Small intestine (tissue), 7 donors: ENCODE data around the gene RPS17. TPM values are rescaled to one million over a fixed set of nuclear protein-coding genes. Genes with fewer than 3 reads are reported as not detected.
"Not testable (repeated sequence)": the region's sequence is repeated elsewhere in the genome, so short reads cannot be mapped to it uniquely, and the experiment has no call there.

Source experiments
- DNase-seq, 2 donors: peaks; one replicate each; pipeline versions ENCODE4 v3.0.0 to v3.0.0-alpha.2; 2013
- FAIRE-seq: peaks from 2 replicates; lab custom pipeline; 2012; peaks lifted over from hg19 to GRCh38; lab: Jason Lieb, UNC
- H3K27ac ChIP-seq, 3 donors: one replicate each; pipeline ENCODE4 v1.5.1; 2013; ENCODE audit warnings: low read length in 2 of 3, mild to moderate bottlenecking in 2 of 3, control low read depth in 1 of 3, inconsistent platforms in 1 of 3, low read depth in 1 of 3, moderate library complexity in 1 of 3
- H3K27me3 ChIP-seq, 3 donors: one replicate each; pipeline ENCODE4 v1.6.1; 2013; ENCODE audit warnings: low read length in 3 of 3, inconsistent platforms in 1 of 3; ENCODE audit not compliant: control insufficient read depth in 3 of 3, insufficient read depth in 3 of 3
- H3K36me3 ChIP-seq, 3 donors: one replicate each; pipeline ENCODE4 v1.6.1; 2013; ENCODE audit warnings: low read length in 3 of 3, inconsistent platforms in 1 of 3, low read depth in 1 of 3, mild to moderate bottlenecking in 1 of 3, moderate library complexity in 1 of 3; ENCODE audit not compliant: control insufficient read depth in 3 of 3, insufficient read depth in 2 of 3
- H3K4me1 ChIP-seq, 3 donors: one replicate each; pipeline ENCODE4 v1.6.1; 2013; ENCODE audit warnings: low read length in 2 of 3, inconsistent platforms in 1 of 3, low read depth in 1 of 3, mild to moderate bottlenecking in 1 of 3, moderate library complexity in 1 of 3; ENCODE audit not compliant: control insufficient read depth in 3 of 3, insufficient read depth in 2 of 3
- H3K4me3 ChIP-seq, 3 donors: one replicate each; pipeline ENCODE4 v1.5.1; 2013; ENCODE audit warnings: low read length in 3 of 3, control low read depth in 1 of 3, inconsistent platforms in 1 of 3, low read depth in 1 of 3, mild to moderate bottlenecking in 1 of 3, moderate library complexity in 1 of 3
- H3K9me3 ChIP-seq, 2 donors: one replicate each; pipeline ENCODE4 v1.6.1; 2013; ENCODE audit warnings: low read depth in 1 of 2, low read length in 1 of 2; ENCODE audit not compliant: control insufficient read depth in 2 of 2, insufficient read depth in 1 of 2
- WGBS, 3 donors: extraction: QIAGEN DNeasy Blood & Tissue Kit; methylation state at CpG; one replicate each; pipeline ENCODE4 v1.1.7; 2013; 5-methylcytosine and 5-hydroxymethylcytosine counted together
- polyA plus RNA-seq, 4 donors: library from polyadenylated mRNA; stranded (reverse) in 3 of 4; unstranded in 1 of 4; fragments of 200-250 nt in 3 of 4; fragments of 120-200 nt in 1 of 4; gene quantifications; one replicate each; pipeline versions ENCODE4 v1.2.1 to v1.2.3, GENCODE V29; 2013
- donor health status: healthy with polysubstance abuse.
- donor health status: control.
- donor health status: control.
- donor health status: Bipolar disorder and iron deficiency.
- donor health status: healthy.

The RPS17 gene
- polyA plus RNA-seq, 4 donors: 1,800 to 5,833 (median 3,556) TPM

- FAIRE-seq (no peak), DNase-seq (no peak)
- 64 to 73% (median 71%) methylated on average over 9 of the region's 9 CpGs for WGBS, 3 donors
- Histone ChIP-seq H3K4me3 (no peak overlapping the region), H3K36me3 (peaks cover 17 to 44% (median 19%) of the 10 kb centered on the region in 3 donors), H3K27me3 (no peaks in the 10 kb centered on the region), H3K27ac (no peak overlapping the region), H3K4me1 (peaks cover 0 to 5% (median 5%) of the 10 kb centered on the region in 3 donors), H3K9me3 (no peaks in the 10 kb centered on the region)
These were observed 4.5 kb downstream of the RPS17 start for GRCh38 chr15:82535566-82536408.

DNA sequence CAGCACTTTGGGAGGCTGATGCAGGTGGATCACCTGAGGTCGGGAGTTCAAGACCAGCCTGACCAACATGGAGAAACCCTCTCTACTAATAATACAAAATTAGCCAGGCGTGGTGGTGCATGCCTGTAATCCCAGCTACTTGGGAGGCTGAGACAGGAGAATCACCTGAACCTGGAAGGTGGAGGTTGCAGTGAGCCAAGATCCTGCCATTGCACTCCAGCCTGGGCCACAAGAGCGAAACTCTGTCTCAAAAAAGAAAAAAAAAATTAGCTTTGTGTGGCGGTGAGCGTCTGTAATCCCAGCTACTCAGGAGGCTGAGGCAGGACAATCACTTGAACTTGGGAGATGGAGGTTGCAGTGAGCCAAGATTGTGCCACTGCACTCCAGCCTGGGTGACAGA, 5.1 kb downstream of the RPS17 start:
- not testable (repeated sequence) for H3K27me3 ChIP-seq, FAIRE-seq, H3K4me1 ChIP-seq, H3K9me3 ChIP-seq, H3K27ac ChIP-seq, H3K4me3 ChIP-seq, DNase-seq
- peaks cover 17 to 44% (median 19%) of the 10 kb centered on the region in 3 donors for H3K36me3 ChIP-seq
- 92 to 99% (median 96%) methylated on average over 5 of the region's 5 CpGs for WGBS, 3 donors

GRCh38 chr15:82534457-82534861, 5.8 kb downstream of the RPS17 start:
- FAIRE-seq: not testable (repeated sequence)

DNA sequence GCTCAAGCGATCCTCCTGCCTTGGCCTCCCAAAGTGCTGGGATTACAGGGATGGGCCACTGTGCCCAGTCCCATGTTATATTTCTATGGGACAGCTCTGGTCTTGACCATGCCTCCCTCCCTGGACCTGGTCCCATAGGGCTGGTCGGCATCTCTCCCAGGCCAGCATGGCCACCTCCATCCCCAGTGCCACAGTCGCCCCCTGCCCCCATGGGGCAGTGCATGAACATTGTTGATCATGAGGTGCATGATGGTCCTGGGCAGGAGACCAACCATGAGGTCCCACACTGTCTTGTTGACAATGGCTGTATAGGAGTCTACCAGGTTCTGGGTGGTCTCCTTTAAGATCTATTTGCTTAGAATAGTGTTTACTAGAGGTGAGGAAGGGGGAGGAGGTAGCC, 6.5 kb downstream of the RPS17 start:
- no peak for FAIRE-seq

More at GRCh38 chr15:82534457-82534861, 5.8 kb downstream of the RPS17 start:
- H3K9me3 ChIP-seq, H3K4me3 ChIP-seq, H3K4me1 ChIP-seq, H3K27me3 ChIP-seq, H3K27ac ChIP-seq, DNase-seq: not testable (repeated sequence)
- peaks cover 17 to 39% (median 19%) of the 10 kb centered on the region in 3 donors for H3K36me3 ChIP-seq
- 94 to 100% (median 97%) methylated on average over 3 of the region's 3 CpGs for WGBS, 3 donors

DNA sequence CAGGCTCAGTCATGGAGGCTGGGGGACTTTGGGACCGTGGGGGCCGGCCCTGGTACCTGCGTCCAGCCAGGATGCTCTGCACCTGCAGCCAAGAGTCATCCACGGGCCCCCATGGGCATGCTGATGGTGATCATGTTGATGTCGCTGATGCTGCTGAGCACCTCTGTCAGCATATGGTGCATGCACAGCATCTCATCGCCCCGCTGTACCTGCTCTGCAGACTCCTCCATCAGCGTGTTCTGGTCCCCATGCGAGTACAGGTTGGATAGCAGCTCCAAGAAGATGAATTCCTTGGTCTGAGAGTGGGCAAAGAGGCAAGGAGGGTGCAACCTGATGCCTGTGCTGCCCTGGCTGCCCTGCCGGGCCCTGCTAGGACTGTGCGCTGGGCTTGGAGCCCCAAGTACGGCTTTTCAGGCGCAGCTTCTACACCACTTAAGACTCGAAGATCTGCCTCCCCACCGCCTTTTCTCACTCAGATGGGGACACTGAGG, 7.2 kb downstream of the RPS17 start:
- H3K4me3 ChIP-seq: no peak overlapping the region
- H3K9me3 ChIP-seq: no peaks in the 10 kb centered on the region
- H3K27ac ChIP-seq: no peak overlapping the region
- no peaks in the 10 kb centered on the region for H3K4me1 ChIP-seq
- DNase-seq (no peak), FAIRE-seq (no peak)
- 91 to 93% (median 92%) methylated on average over 15 of the region's 15 CpGs for WGBS, 3 donors
- H3K36me3 ChIP-seq: peaks cover 12 to 33% (median 13%) of the 10 kb centered on the region in 3 donors
- H3K27me3 ChIP-seq: no peaks in the 10 kb centered on the region

More for the DNA sequence above, 6.5 kb downstream of the RPS17 start:
- DNase-seq: no peak
- Histone ChIP-seq H3K4me1 (peaks cover 0 to 5% (median 2%) of the 10 kb centered on the region in 3 donors), H3K4me3 (no peak overlapping the region), H3K9me3 (no peaks in the 10 kb centered on the region), H3K27ac (no peak overlapping the region), H3K27me3 (no peaks in the 10 kb centered on the region), H3K36me3 (peaks cover 17 to 36% (median 19%) of the 10 kb centered on the region in 3 donors)
- 91 to 96% (median 96%) methylated on average over 3 of the region's 3 CpGs for WGBS, 3 donors

DNA sequence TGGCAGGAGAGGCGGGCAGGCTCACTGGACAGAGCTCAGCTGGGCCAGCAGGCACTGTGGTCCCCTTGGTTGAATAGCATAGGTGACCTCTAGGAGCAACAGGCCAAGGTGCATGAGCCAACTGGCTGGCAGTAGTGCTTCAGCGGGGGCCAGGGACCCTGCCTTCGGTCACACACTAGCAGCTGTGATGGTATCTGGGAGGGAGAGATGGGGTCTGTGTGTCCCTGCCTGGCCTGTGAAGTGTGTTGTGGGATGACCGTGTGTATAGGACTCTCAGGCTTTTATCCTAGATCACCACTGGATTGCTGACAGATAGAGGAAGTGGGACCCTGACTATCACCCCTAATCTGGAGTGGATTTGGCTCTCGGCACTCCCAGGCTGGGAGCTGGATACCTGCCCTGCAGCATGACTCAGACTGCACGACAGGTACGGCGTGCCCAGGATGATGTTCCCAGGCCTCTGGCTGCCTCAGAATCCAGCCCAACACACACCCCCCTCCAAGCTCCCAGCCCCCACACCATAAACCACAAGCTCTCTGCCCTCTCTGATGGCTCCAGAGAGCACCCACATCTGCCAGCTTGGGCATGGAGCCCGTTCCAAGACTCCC, 7.8 kb downstream of the RPS17 start:
- no peaks in the 10 kb centered on the region for H3K9me3 ChIP-seq
- H3K36me3 ChIP-seq: peaks cover 8 to 33% (median 8%) of the 10 kb centered on the region in 3 donors
- WGBS, 3 donors: 73 to 79% (median 75%) methylated on average over 9 of the region's 9 CpGs
- FAIRE-seq (no peak), DNase-seq (no peak)
- H3K4me3 ChIP-seq: no peak overlapping the region
- no peaks in the 10 kb centered on the region for H3K27me3 ChIP-seq
- H3K4me1 ChIP-seq: no peaks in the 10 kb centered on the region
- no peak overlapping the region for H3K27ac ChIP-seq

- Histone ChIP-seq H3K4me1 (no peaks in the 10 kb centered on the region), H3K4me3 (no peak overlapping the region), H3K27ac (no peak overlapping the region), H3K27me3 (no peaks in the 10 kb centered on the region), H3K9me3 (no peaks in the 10 kb centered on the region), H3K36me3 (peaks cover under 1 to 29% (median 4%) of the 10 kb centered on the region in 3 donors)
- no peak for FAIRE-seq
- WGBS, 3 donors: 82 to 94% (median 85%) methylated on average over 9 to 11 of the region's 11 CpGs
- DNase-seq: no peak
These were observed 8.5 kb downstream of the RPS17 start for GRCh38 chr15:82531496-82532382.
